ENCODE data around the gene TMEM208. TPM values are rescaled to one million over a fixed set of nuclear protein-coding genes. Genes with fewer than 3 reads are reported as not detected.

Gene TMEM208
- total and polyA plus RNA-seq, 4 donors, result 22.1 to 196 (median 93.8) TPM

GRCh38 chr16:67255553-67256221, 28.8 kb downstream of the TMEM208 start:
- Histone ChIP-seq H3K9ac (ENCODE audit: insufficient read depth in 1 of 2, low read length in 2 of 2) (no peak overlapping the region), H3K9me3 (ENCODE audit: control insufficient read depth in 4 of 4, insufficient read depth in 3 of 4, low read length in 3 of 4) (no peaks in the 10 kb centered on the region), H3K4me3 (no peak overlapping the region), H3K4me1 (ENCODE audit: control insufficient read depth in 5 of 5, insufficient read depth in 5 of 5, low read length in 5 of 5) (peaks cover 0 to under 1% (median 0%) of the 10 kb centered on the region in 5 donors), H3K27me3 (ENCODE audit: control insufficient read depth in 3 of 3, insufficient read depth in 3 of 3, low read length in 2 of 3) (no peaks in the 10 kb centered on the region), H3K27ac (ENCODE audit: low read depth in 1 of 2, low read length in 1 of 2) (no peak overlapping the region), H3K36me3 (ENCODE audit: control insufficient read depth in 4 of 4, insufficient read depth in 4 of 4, low read length in 4 of 4) (peaks cover 0 to 34% (median 8%) of the 10 kb centered on the region in 4 donors)
- WGBS, 2 donors, result 92% methylated on average over 17 of the region's 17 CpGs
- TF ChIP-seq CTCF (IDR thresholded peaks at IDR 0.05; ENCODE audit: control extremely low read depth, extremely low read depth), result no peak
- DNase-seq (no peak), ATAC-seq (ENCODE audit: insufficient read depth, low FRiP score) (no peak)

- ATAC-seq (ENCODE audit: insufficient read depth, low FRiP score), result no peak
Observed at GRCh38 chr16:67256701-67257230, 29.8 kb downstream of the TMEM208 start.

GRCh38 chr16:67257486-67258160, 30.7 kb downstream of the TMEM208 start:
- Histone ChIP-seq H3K4me1 (ENCODE audit: control insufficient read depth in 5 of 5, insufficient read depth in 5 of 5, low read length in 5 of 5) (no peaks in the 10 kb centered on the region), H3K9ac (ENCODE audit: insufficient read depth in 1 of 2, low read length in 2 of 2) (no peak overlapping the region), H3K36me3 (ENCODE audit: control insufficient read depth in 4 of 4, insufficient read depth in 4 of 4, low read length in 4 of 4) (peaks cover 0 to 43% (median 8%) of the 10 kb centered on the region in 4 donors), H3K27me3 (ENCODE audit: control insufficient read depth in 3 of 3, insufficient read depth in 3 of 3, low read length in 2 of 3) (no peaks in the 10 kb centered on the region), H3K4me3 (no peak overlapping the region), H3K9me3 (ENCODE audit: control insufficient read depth in 4 of 4, insufficient read depth in 3 of 4, low read length in 3 of 4) (no peaks in the 10 kb centered on the region), H3K27ac (ENCODE audit: low read depth in 1 of 2, low read length in 1 of 2) (no peak overlapping the region)
- 86 to 88% methylated on average over 4 of the region's 4 CpGs for WGBS, 2 donors
- DNase-seq (no peak), ATAC-seq (ENCODE audit: insufficient read depth, low FRiP score) (no peak)
- no peak for TF ChIP-seq CTCF (IDR thresholded peaks at IDR 0.05; ENCODE audit: control extremely low read depth, extremely low read depth)

More at GRCh38 chr16:67256701-67257230, 29.8 kb downstream of the TMEM208 start:
- 92 to 98% methylated on average over 11 of the region's 11 CpGs for WGBS, 2 donors
- DNase-seq, result no peak
- H3K27ac ChIP-seq (ENCODE audit: low read depth in 1 of 2, low read length in 1 of 2), result no peak overlapping the region
- H3K27me3 ChIP-seq (ENCODE audit: control insufficient read depth in 3 of 3, insufficient read depth in 3 of 3, low read length in 2 of 3), result no peaks in the 10 kb centered on the region
- no peaks in the 10 kb centered on the region for H3K4me1 ChIP-seq (ENCODE audit: control insufficient read depth in 5 of 5, insufficient read depth in 5 of 5, low read length in 5 of 5)
- H3K9me3 ChIP-seq (ENCODE audit: control insufficient read depth in 4 of 4, insufficient read depth in 3 of 4, low read length in 3 of 4), result no peaks in the 10 kb centered on the region
- no peak overlapping the region for H3K9ac ChIP-seq (ENCODE audit: insufficient read depth in 1 of 2, low read length in 2 of 2)
- TF ChIP-seq CTCF (IDR thresholded peaks at IDR 0.05; ENCODE audit: control extremely low read depth, extremely low read depth), result no peak
- no peak overlapping the region for H3K4me3 ChIP-seq
- peaks cover 0 to 43% (median 8%) of the 10 kb centered on the region in 4 donors for H3K36me3 ChIP-seq (ENCODE audit: control insufficient read depth in 4 of 4, insufficient read depth in 4 of 4, low read length in 4 of 4)

Data from lung (tissue), 12 donors.